ENCODE results near the gene CYP51A1.
"Not testable (repeated sequence)": the region's sequence is repeated elsewhere in the genome, so short reads cannot be mapped to it uniquely, and the experiment has no call there.

CYP51A1 gene

GRCh38 chr7:92131093-92131492 lies 3.2 kb downstream of the CYP51A1 start:
- no peak for DNase-seq (ENCODE audit: low read depth in 2 of 2)

- no peak for DNase-seq (ENCODE audit: low read depth in 2 of 2)
Measured at GRCh38 chr7:92121681-92122080, 12.6 kb downstream of the CYP51A1 start.

DNA sequence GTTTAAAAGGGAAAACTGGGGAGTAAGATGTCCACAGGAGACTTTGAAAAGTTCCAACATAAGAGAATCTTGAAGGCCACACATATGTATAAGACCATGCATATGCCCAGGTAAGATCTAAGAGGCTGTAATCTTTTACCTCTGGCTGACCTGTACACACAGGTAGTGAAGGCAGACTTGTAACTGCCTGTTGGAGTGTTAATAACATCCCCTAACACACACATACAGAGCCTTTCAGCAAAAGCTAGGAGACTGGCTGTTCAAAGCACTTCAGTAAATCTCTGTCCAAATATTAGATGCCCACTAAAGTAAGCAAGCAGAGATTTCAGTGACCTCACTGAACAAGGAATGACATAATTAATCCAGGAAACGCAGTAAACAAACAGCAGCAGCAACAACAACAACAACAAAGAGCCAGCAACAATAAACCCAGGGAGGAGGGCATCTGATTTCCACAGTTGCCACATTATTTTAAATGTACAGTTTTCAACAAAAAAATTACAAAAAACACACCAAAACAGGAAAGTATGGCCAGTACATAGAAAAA lies 15.0 kb downstream of the CYP51A1 start:
- DNase-seq (ENCODE audit: low read depth in 2 of 2): no peak

DNA sequence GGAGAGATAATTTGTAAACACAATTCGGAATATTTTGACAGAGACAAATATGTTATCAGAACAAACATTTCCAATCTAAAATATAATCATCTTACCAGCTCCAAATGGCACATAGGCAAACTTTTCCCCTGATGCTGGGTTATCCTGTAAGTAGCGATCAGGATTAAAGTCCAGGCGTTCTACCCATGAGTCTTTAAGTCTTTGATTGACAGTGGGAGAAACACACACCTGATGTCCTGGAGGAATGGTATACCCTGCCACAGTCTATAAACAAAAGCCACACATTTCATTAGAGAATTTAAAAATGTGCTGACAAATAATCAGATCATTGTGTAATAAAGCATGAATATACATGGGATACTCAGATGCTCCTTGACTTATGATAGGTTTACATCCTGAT lies 17.3 kb downstream of the CYP51A1 start:
- no peak for DNase-seq (ENCODE audit: low read depth in 2 of 2)

- no peak for DNase-seq (ENCODE audit: low read depth in 2 of 2)
Measured at GRCh38 chr7:92115821-92116220, 18.5 kb downstream of the CYP51A1 start.

GRCh38 chr7:92110857-92111256 lies 23.4 kb downstream of the CYP51A1 start:
- no peak for DNase-seq (ENCODE audit: low read depth in 2 of 2)

- DNase-seq (ENCODE audit: low read depth in 2 of 2): no peak
Measured at GRCh38 chr7:92108821-92109220, 25.5 kb downstream of the CYP51A1 start.

GRCh38 chr7:92102862-92103261 lies 31.4 kb downstream of the CYP51A1 start:
- not testable (repeated sequence) for DNase-seq (ENCODE audit: low read depth in 2 of 2)

DNA sequence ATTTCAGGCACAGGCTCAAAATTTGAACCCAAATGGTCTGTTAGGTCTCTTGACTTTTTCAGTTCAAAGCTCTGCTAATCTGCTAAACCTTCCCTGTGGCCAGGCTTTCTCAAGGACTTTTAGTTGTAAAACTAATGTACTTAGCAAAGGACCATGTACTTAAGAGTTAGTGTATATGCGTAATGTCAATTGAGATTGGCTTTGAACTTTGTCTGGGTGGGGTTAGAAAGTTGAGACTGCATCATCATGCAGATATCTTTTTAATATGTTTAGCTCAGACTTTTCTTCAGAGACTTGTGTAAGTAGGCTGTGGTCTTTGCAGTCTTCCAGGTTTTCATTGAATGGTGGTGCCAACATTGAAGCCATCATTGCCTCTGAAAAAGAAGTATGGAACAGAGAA lies 33.7 kb downstream of the CYP51A1 start:
- DNase-seq (ENCODE audit: low read depth in 2 of 2): no peak

- no peak for DNase-seq (ENCODE audit: low read depth in 2 of 2)
Measured at GRCh38 chr7:92095380-92095779, 38.9 kb downstream of the CYP51A1 start.

GRCh38 chr7:92092210-92092609 lies 42.1 kb downstream of the CYP51A1 start:
- no peak for DNase-seq (ENCODE audit: low read depth in 2 of 2)

- no peak for DNase-seq (ENCODE audit: low read depth in 2 of 2)
Measured at GRCh38 chr7:92088266-92088665, 46.0 kb downstream of the CYP51A1 start.

DNA sequence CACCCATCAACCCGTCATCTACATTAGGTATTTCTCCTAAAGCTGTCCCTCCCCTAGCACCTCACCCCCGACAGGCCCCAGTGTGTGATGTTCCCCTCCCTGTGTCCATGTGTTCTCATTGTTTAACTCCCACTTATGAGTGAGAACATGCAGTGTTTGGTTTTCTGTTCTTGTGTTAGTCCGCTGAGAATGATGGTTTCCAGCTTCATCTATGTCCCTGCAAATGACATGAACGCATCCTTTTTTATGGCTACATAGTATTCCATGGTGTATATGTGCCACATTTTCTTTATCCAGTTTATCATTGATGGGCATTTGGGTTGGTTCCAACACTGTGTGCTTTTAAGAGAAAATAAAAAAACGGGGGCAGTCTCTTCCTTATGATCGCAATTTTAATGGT lies 50.4 kb downstream of the CYP51A1 start:
- not testable (repeated sequence) for DNase-seq (ENCODE audit: low read depth in 2 of 2)

GRCh38 chr7:92076509-92076908 lies 57.8 kb downstream of the CYP51A1 start:
- DNase-seq (ENCODE audit: low read depth in 2 of 2): no peak

- DNase-seq (ENCODE audit: low read depth in 2 of 2): no peak
Measured at GRCh38 chr7:92075455-92076158, 58.7 kb downstream of the CYP51A1 start.

DNA sequence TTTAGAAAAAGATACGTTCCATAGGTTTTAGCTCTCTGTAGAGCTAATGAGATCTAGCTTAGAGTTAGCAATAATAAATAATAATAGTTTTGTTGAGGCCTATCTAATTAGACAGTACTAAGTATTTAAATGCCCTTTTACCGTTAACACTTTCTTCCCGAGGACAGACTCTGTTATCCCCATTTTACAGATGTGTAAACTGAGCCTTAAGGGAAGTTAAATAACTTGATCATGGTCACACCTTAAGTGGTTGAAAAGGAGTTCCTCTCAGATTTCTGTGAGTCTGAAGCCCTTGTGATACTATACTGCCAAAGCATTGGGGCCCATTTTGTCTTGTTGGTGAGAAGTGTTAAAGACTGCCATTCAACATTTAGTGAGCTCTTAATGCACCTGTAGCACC lies 61.6 kb downstream of the CYP51A1 start:
- DNase-seq (ENCODE audit: low read depth in 2 of 2): no peak

DNA sequence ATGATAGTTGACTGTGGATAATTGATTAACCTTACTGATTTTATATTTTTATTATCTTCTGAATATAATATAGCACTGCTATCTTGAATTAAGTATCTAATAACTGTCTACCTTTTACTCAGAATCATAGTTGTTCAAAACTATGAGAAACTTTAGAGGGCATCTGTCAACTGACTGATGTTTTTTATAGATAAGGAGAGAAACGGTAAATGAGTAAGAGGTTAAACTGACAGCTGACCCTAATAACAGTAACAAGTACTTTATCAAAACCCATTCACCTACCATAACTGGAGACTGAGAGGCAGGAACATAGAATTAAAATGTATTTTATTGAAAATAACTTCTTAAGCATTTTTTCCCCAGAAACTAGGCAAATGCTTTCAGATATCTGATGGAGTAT lies 62.2 kb downstream of the CYP51A1 start:
- DNase-seq (ENCODE audit: low read depth in 2 of 2): no peak

GRCh38 chr7:92071032-92071431 lies 63.2 kb downstream of the CYP51A1 start:
- no peak for DNase-seq (ENCODE audit: low read depth in 2 of 2)

DNA sequence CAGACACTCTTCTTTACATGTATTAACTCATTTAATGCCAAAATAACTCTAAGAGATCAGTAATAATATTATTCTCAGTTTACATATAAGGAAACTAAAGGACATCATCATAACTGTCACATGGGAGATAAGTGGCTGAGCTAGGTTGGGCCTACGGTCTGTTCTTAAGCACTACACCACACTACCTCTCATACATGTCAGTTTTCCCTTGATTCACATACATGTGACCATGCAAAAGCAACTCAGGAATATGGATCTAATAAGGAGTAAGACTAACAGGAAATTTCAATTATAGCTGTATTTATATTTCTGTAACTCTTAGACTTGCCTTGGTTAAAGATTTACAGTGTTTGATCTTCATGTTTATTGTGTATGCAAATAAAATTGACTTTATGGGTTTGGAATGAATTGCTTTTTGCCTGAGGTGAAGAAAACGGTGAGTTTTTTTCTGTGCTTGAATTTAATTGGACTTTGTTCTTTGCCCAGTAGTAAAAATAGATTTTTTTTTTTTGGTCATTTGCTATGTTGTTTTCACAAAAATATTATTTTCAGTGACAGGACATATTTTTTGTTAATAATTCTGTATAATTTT lies 69.7 kb downstream of the CYP51A1 start:
- no peak for DNase-seq (ENCODE audit: low read depth in 2 of 2)

All from stimulated activated CD4-positive, alpha-beta T cell treated with anti-CD3 and anti-CD28 coated beads, Interleukin-15, amount 100 ng/mL, for 48 hours (primary cell).